ENCODE measurements around the gene SART3. TPM values are rescaled to one million over a fixed set of nuclear protein-coding genes. Genes with fewer than 3 reads are reported as not detected.
"Not testable (repeated sequence)": the region's sequence is repeated elsewhere in the genome, so short reads cannot be mapped to it uniquely, and the experiment has no call there.

The SART3 gene
- total and polyA plus RNA-seq, 2 of the 13 experiments (the other 11 are each of a cell fraction or from before 2014, with no cell fraction given), result 16.1 to 69.9 TPM

- TF ChIP-seq PAX8 (CRISPR knock-in tag; IDR thresholded peaks at IDR 0.05; ENCODE audit: borderline replicate concordance), result no peak
- TF ChIP-seq ZNF230 (CRISPR knock-in tag; IDR thresholded peaks at IDR 0.05), result no peak
Observed at GRCh38 chr12:108491256-108491655, 69.7 kb downstream of the SART3 start (continued).

- BruUV-seq (replicated peaks); H3K27me3 ChIP-seq (ENCODE audit: control insufficient read depth in 1 of 2, insufficient read depth in 2 of 2, low read length in 2 of 2); H3K9me3 ChIP-seq (ENCODE audit: low read length); intact Hi-C loops (cut with micrococcal nuclease; ENCODE audit: unreplicated experiment); H4K20me1 ChIP-seq (ENCODE audit: insufficient read depth, low read length); DNase-seq (ENCODE audit: low spot score); H2AFZ ChIP-seq (ENCODE audit: low read length); POLR2A ChIA-PET; ATAC-seq; H3K79me2 ChIP-seq (ENCODE audit: insufficient read depth, low read length); H3K4me3 ChIP-seq (replicated peaks in 1 of 3; ENCODE audit: insufficient read depth in 1 of 3, low read depth in 2 of 3, low read length in 3 of 3); CTCF ChIA-PET (ENCODE audit: low intra/inter-chr PET ratio, low total read pairs); H3K4me2 ChIP-seq (ENCODE audit: low read depth, low read length); in situ Hi-C loops (cut with HindIII; ENCODE audit: extremely low pct_ligation_motif_present, low pct_unique_long_range_greater_than_20kb); FAIRE-seq; H3K4me1 ChIP-seq (ENCODE audit: insufficient read depth, low read length); H3K36me3 ChIP-seq (replicated peaks in 1 of 2; ENCODE audit: control insufficient read depth in 1 of 2, insufficient read depth in 2 of 2, low read length in 2 of 2); H3K9ac ChIP-seq (ENCODE audit: insufficient read depth, low read depth, low read length); H3K27ac ChIP-seq (ENCODE audit: extremely low read length, insufficient read depth, low read length): not testable (repeated sequence)
- TF ChIP-seq MAFK (conservative IDR thresholded peaks at IDR 0.05 in 1 of 2, IDR thresholded peaks at IDR 0.05 in 1 of 2; ENCODE audit: low read length in 2 of 2), result 0 out of 4 replicates have a peak, but pooled peaks of 1 of the 2 experiments have one; percentile 13
- WGBS (ENCODE audit: low lambda C conversion rate), result 19% methylated on average over 4 of the region's 4 CpGs
Observed at GRCh38 chr12:108487029-108487428, 73.9 kb downstream of the SART3 start.

GRCh38 chr12:108485371-108485770, 75.6 kb downstream of the SART3 start:
- intact Hi-C loops (cut with micrococcal nuclease; ENCODE audit: unreplicated experiment); POLR2A ChIA-PET; H3K9me3 ChIP-seq (ENCODE audit: low read length); H2AFZ ChIP-seq (ENCODE audit: low read length); H3K4me1 ChIP-seq (ENCODE audit: insufficient read depth, low read length); H3K79me2 ChIP-seq (ENCODE audit: insufficient read depth, low read length); BruUV-seq (replicated peaks); FAIRE-seq; H4K20me1 ChIP-seq (ENCODE audit: insufficient read depth, low read length); CTCF ChIA-PET (ENCODE audit: low intra/inter-chr PET ratio, low total read pairs); H3K36me3 ChIP-seq (replicated peaks in 1 of 2; ENCODE audit: control insufficient read depth in 1 of 2, insufficient read depth in 2 of 2, low read length in 2 of 2); DNase-seq (ENCODE audit: low spot score); in situ Hi-C loops (cut with HindIII; ENCODE audit: extremely low pct_ligation_motif_present, low pct_unique_long_range_greater_than_20kb); H3K4me3 ChIP-seq (replicated peaks in 1 of 3; ENCODE audit: insufficient read depth in 1 of 3, low read depth in 2 of 3, low read length in 3 of 3); H3K27ac ChIP-seq (ENCODE audit: extremely low read length, insufficient read depth, low read length); H3K9ac ChIP-seq (ENCODE audit: insufficient read depth, low read depth, low read length); H3K4me2 ChIP-seq (ENCODE audit: low read depth, low read length); ATAC-seq: not testable (repeated sequence)
- 0 out of 5 replicates have a peak, but pooled peaks cover 1 to 10% of the 10 kb centered on the region in 2 experiments for H3K27me3 ChIP-seq (ENCODE audit: control insufficient read depth in 1 of 2, insufficient read depth in 2 of 2, low read length in 2 of 2)
- whole genome bisulfite sequencing (ENCODE audit: low lambda C conversion rate), result 11% methylated on average over 7 of the region's 7 CpGs

Measured in HepG2 (cell line).